Activated CD8-positive, alpha-beta memory T cell treated with anti-CD3 and anti-CD28 coated beads, Interleukin-2, amount 50 U/mL, for 4 hours (primary cell): ENCODE data around the gene DNAH17.
A peak's percentile ranks its signal among the peaks of the same experiment; 100 is the strongest.

Source experiments
- DNase-seq: peaks from one replicate; pipeline ENCODE4 v3.0.0-alpha.2; 2020

DNAH17 gene

DNA sequence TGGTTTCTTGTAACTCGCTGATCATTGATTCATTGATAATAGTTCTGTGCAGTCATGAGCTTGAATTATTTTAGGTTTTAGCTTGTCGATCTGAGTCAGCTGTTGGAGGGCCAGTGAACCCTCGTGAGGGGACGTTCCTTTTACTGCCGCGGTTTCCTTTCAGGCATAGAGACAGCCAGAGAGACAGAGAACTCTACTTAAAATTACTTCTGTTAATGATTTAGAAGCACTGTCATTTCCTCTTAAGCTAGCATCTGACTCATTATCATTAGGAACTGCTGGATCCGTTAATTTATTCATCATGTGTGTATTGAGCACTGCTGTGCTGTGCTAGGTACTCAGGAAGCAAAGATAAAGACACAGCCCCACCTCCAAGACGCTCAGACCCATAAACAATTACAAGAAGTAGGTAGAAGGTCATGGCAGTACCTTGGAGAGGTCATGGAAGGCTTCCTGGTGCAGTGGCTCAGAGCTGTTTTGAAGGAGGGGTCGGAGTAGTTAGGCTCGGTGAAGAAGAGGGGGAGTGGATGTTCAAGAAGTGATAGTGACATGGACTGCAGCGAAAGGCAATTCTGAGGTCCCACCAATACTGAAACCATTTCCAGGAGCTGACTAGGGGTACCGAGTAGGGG is 195.5 kb downstream of the DNAH17 start:
- peak; percentile 35 for DNase-seq

DNA sequence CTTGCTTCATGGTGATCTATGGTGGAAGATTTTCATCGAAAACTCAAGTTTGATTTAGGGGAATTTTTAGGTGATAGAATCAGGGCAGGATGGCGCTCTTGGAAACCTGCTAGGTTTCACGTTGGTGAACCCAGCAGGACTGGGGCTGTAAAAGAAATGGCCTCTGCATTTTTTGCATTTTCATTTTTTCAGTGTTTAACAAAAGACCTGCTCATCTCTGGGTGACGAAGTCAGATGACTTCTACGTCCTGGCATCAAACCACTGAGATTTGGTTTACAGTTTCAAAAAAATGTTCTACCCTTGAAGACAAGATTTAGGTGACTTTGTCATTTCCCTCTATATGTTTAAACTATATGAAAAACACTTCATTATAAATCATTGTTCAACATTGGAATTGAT is 196.8 kb downstream of the DNAH17 start:
- DNase-seq, result no peak

DNA sequence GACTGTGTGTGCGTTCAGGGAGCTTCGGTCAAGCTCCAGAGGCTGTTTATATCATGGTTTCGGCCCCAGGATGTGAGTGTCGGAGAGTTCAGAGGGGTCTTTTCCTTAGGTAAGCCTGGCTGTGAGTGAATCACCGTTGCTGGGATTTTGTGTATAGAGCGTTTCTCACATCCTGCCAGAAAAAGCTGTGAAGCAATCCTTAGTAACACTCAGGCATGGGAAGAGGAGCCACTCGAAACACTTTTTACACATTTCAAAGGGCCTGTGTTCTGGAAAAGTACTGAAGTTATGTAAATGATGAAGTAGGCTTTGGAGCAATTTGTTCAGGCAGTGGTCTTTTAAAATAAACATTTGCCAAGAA is 198.1 kb downstream of the DNAH17 start:
- DNase-seq, result no peak

DNA sequence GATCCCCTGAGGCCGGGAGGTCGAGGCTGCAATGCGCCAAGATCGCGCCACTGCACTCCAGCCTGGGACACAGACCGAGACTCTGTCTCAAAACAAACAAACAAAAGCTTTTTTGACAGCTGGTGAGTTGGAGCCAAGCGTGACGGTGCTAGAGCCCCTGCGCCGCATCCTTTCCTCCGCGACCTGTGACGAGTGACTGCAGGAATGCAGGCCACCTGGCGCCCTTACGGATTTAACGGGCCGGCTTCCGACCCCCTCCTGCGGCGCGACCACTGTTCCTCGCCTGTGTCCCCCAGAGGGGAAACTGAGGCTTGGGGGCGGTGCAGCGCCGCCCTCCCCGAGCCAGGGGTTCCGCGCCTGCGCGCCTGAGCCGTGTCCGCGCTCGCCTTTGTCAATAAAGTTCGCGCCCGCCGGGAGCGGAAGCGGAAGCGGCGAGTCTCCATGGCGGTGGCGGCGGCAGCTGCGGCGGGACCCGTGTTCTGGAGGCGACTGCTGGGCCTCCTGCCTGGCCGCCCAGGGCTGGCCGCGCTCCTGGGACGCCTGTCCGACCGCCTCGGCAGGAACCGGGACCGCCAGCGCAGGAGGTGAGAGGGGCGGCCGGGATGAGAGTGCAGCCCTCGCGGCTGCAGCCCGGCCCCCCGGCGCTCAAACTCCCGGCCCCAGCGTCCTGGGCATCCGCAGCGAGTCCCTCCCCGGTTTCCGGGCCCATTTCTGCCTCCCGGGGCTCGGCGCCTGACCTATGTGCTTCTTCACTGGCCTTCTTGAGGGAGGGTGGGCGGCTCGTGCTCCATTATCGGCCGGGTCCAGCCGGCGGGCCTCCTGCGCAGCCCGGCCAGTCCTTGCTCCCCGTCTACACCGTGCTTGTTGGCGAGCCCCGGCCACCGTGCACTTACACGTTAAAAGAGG is 198.7 kb downstream of the DNAH17 start, which contains the start of gene PGS1:
PGS1 (plus strand) TSS at position 425 of the 906 bp plus-strand sequence; CDS start at position 442, 17 bp downstream.
- DNase-seq, result peak; percentile 83

DNA sequence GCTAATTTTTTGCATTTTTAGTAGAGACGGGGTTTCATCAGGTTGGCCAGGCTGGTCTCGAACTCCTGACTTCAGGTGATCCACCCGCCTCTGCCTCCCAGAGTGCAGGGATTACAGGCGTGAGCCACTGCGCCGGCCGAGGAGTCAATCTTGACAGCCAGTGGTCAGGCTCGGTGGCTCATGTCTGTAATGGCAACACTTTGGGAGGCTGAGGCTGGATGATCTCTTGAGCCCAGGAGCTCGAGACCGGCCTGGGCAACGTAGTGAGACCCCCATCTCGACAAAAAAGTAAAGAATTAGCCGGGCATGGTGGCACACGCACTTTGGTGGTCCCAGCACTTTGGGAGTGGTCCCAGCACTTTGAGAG is 199.4 kb downstream of the DNAH17 start:
- no peak for DNase-seq

DNA sequence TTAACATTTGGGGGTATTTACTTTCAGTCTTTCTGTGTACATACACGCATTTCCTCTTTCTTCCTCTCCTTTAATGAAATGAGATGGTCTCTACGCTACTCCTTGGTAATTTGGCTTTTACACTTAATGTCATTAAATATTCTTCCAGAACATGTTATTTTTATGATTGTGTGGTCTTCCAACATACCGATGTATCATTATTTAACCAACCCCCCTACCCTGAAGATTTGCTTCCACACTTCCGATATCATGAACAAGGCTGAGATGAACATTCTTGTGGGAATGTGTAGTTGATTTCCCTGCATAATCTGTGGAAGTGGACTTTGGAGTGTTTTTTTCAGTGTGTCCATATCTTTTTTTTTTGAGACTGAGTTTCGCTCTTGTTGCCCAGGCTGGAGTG is 201.0 kb downstream of the DNAH17 start:
- no peak for DNase-seq

DNA sequence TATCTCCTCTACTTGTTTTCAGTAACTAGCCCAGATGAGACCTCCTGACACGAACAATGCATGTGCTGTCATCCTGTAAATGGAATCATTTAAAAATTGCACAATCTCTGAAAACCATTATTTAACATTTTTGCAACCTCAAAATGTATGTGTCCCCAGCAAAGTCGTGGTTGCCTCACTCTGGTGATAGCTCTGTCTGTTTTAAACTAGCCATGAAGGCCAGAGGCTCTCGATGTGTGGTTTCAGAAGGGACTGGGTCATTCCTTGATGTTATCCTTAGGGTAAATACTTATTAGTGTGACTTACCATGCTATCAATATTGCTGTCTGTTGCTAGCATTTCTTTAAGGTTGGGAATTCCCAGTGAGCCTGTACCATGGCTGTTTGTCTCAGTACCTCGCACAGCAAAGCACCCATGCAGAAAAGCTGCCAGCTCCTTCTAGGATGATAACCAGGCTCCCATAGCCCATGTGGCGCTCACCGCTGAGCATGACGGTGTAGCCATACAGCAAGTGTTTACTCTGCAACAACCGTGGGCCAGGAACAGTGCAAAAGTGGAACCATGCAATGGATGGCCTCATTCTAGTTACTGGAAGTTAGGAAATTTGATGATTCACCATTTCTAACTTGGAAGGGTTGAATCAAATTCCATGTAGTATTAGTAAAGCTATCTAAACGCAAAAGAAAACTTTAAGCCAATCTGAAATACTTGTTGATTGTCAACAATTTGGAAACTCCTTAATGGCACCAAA is 201.6 kb downstream of the DNAH17 start:
- no peak for DNase-seq

DNA sequence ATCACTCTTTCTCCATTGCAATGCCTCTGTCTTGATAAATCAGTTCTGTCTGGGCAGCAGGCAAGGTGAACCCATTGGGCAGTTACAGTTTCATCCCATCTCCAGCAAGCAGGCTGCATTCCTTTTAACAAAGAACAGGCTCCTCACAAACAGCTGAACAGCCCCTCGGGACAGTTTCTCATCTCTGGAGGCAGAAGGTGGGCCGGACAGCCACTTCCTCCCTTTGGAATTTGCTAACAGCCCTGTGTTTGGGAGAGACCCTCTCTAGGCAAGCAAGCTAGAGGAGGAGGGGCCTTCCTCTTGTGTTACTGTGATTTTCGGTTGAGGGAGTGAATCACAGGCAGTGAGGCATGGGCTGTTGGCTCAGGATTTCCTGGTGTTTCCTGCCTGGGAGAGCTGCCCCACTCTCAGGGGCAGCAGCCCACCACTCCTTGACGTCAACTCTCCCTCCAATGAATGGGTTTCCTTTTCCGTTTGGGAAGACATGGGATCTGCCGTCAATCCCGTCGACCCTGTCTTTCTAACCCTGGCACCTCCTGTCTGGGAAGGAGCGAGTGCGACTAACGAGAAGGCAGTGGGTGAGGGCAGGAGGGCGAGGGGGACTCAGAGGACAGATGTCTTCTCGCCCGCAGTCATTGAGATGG is 202.4 kb downstream of the DNAH17 start:
- DNase-seq, result no peak

DNA sequence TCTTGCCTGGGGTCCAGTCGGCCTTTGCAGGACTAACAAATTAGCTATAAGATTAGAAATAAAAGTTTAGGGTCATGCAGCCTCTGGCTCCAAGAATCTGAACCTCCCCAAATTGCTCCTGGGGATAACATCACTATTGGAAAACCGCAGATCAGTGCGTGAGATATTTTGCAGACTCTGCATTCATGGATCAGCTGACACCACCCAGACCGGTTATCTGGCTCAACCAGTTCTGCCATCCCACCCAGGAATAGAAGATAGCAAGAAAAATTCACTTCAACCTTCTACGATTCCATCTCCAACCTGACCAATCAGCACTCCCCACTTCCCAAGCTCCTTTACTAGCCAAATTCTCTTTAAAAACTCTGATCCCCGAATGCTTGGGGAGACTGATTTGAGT is 203.0 kb downstream of the DNAH17 start:
- no peak for DNase-seq
